HCT116 (cell line): ENCODE measurements around the gene PYDC2. TPM values are rescaled to one million over a fixed set of nuclear protein-coding genes. Genes with fewer than 3 reads are reported as not detected.

Experiments used
- ATAC-seq: fragments of 200-7000 bp; cut with Tn5 transposase; 2 replicates; pipeline ENCODE4 v1.9.1; 2020; ENCODE audit warnings: mild to moderate bottlenecking, moderate library complexity
- BruUV-seq: library from RNA; stranded (reverse); fragments of 400-500 nt; replicated peaks from 2 replicates; lab custom pipeline; 2021; lab: Mats Ljungman, UMichigan
- CTCF ChIA-PET: fragments of 300-600 bp; sonication (Branson Sonifier 250); formaldehyde crosslinking; loops from one replicate; lab custom pipeline; 2021; ENCODE audit warnings: antibody characterized with exemption; lab: Charles Lee
- POLR2A ChIA-PET: fragments of 300-600, 350-600 bp; sonication (Branson Sonifier 250); formaldehyde crosslinking; loops from one replicate; lab custom pipeline; 2021; ENCODE audit warnings: antibody characterized with exemption; lab: Charles Lee
- RAD21 ChIA-PET, 2 experiments: fragments of 300-600 bp; sonication (Branson Sonifier 250); formaldehyde crosslinking; loops; one replicate each; lab custom pipeline; 2023; ENCODE audit warnings: low total read pairs in 2 of 2; ENCODE audit not compliant: uncharacterized antibody in 2 of 2, unreplicated experiment in 2 of 2, low non-redundant PET in 1 of 2; lab: Charles Lee
- DNase-seq: peaks from one replicate; pipeline ENCODE4 v3.0.0-alpha.2; 2010; ENCODE audit warnings: low read depth, low spot score
- H2AFZ ChIP-seq: fragments of 200-600 bp; shearing (Covaris generic), sonication (generic); 2 replicates; pipeline ENCODE4 v1.6.1; 2017; ENCODE audit warnings: low read depth, mixed run types, mixed read lengths, antibody characterized with exemption, low read length; ENCODE audit not compliant: poor library complexity, severe bottlenecking
- H3K27ac ChIP-seq: 2 replicates; pipeline ENCODE4 v1.5.1; 2012; ENCODE audit warnings: low read depth, low read length
- H3K27me3 ChIP-seq: fragments of 200-600 bp; sonication (generic); 2 replicates; pipeline ENCODE4 v1.6.1; 2016; ENCODE audit warnings: mixed run types, low read length, mixed read lengths; ENCODE audit not compliant: insufficient read depth
- H3K36me3 ChIP-seq, 2 experiments: fragments of 200-500 bp in 1 of 2; fragments of 200-600 bp in 1 of 2; sonication (Bioruptor generic) in 1 of 2; sonication (generic) in 1 of 2; 2 replicates each; pipeline versions ENCODE4 v1.5.1 to v1.6.1; 2014 to 2016; ENCODE audit warnings: low read length in 2 of 2, inconsistent platforms in 1 of 2, mixed read lengths in 1 of 2, mixed run types in 1 of 2; ENCODE audit not compliant: insufficient read depth in 2 of 2, control insufficient read depth in 1 of 2
- H3K4me1 ChIP-seq, 2 experiments: fragments of 200-600 bp in 1 of 2; sonication (generic) in 1 of 2; 2 replicates each; pipeline versions ENCODE4 v1.5.1 to v1.6.1; 2012 to 2017; ENCODE audit warnings: low read length in 2 of 2, inconsistent platforms in 1 of 2, mild to moderate bottlenecking in 1 of 2, mixed read lengths in 1 of 2, mixed run types in 1 of 2, moderate library complexity in 1 of 2; ENCODE audit not compliant: insufficient read depth in 2 of 2, control insufficient read depth in 1 of 2
- H3K4me2 ChIP-seq: fragments of 200-600 bp; sonication (generic); 2 replicates; pipeline ENCODE4 v1.6.1; 2017; ENCODE audit warnings: mixed run types, low read length, mixed read lengths
- H3K4me3 ChIP-seq, 2 experiments: fragments of 200-600 bp in 1 of 2; sonication (generic) in 1 of 2; replicated peaks in 1 of 2; 2 replicates each; pipeline ENCODE4 v1.5.1; 2011 to 2016; ENCODE audit warnings: low read length in 2 of 2, control low read depth in 1 of 2, low read depth in 1 of 2, mild to moderate bottlenecking in 1 of 2, mixed read lengths in 1 of 2, mixed run types in 1 of 2
- H3K79me2 ChIP-seq: fragments of 200-600 bp; sonication (generic); 2 replicates; pipeline ENCODE4 v1.6.1; 2017; ENCODE audit warnings: mild to moderate bottlenecking, mixed run types, low read length, moderate library complexity, mixed read lengths; ENCODE audit not compliant: insufficient read depth
- H3K9ac ChIP-seq: fragments of 200-600 bp; sonication (generic); 2 replicates; pipeline ENCODE4 v1.6.1; 2016; ENCODE audit warnings: low read length, mixed read lengths
- H3K9me2 ChIP-seq: fragments of 200-600 bp; sonication (generic), shearing (Covaris generic); 2 replicates; pipeline ENCODE4 v1.6.1; 2017; ENCODE audit warnings: mixed run types, mild to moderate bottlenecking, moderate library complexity; ENCODE audit not compliant: insufficient read depth
- H3K9me3 ChIP-seq, 2 experiments: fragments of 200-500 bp in 1 of 2; fragments of 200-600 bp in 1 of 2; sonication (Bioruptor generic) in 1 of 2; sonication (generic) in 1 of 2; 2 replicates each; pipeline ENCODE4 v1.6.1; 2014 to 2017; ENCODE audit warnings: low read length in 2 of 2, mixed read lengths in 2 of 2, inconsistent platforms in 1 of 2, low read depth in 1 of 2, mild to moderate bottlenecking in 1 of 2, mixed run types in 1 of 2, moderate library complexity in 1 of 2; ENCODE audit not compliant: control insufficient read depth in 1 of 2, insufficient read depth in 1 of 2
- H4K20me1 ChIP-seq: fragments of 200-600 bp; sonication (generic), shearing (Covaris generic); 2 replicates; pipeline ENCODE4 v1.6.1; 2017; ENCODE audit warnings: mixed run types, mild to moderate bottlenecking, moderate library complexity; ENCODE audit not compliant: insufficient read depth
- CEBPB ChIP-seq: IDR thresholded peaks from 2 replicates; pipeline ENCODE4 v1.6.1; 2012; ENCODE audit warnings: low read depth
- EGR1 ChIP-seq: IDR thresholded peaks from 2 replicates; pipeline ENCODE4 v1.6.1; 2012; ENCODE audit warnings: low read depth
- FOSL1 ChIP-seq: IDR thresholded peaks from 2 replicates; pipeline ENCODE4 v1.6.1; 2012; ENCODE audit warnings: low read depth
- POLR2A ChIP-seq: IDR thresholded peaks from 2 replicates; pipeline ENCODE4 v1.7.0; 2011; ENCODE audit warnings: borderline replicate concordance; ENCODE audit not compliant: insufficient read depth, insufficient read length; ENCODE audit errors: extremely low read depth
- POLR2AphosphoS5 ChIP-seq: IDR thresholded peaks from 2 replicates; pipeline ENCODE4 v1.6.1; 2011; ENCODE audit warnings: mild to moderate bottlenecking, low read depth, low read length, moderate library complexity
- TCF7L2 ChIP-seq: IDR thresholded peaks from 2 replicates; pipeline ENCODE4 v1.7.0; 2011; ENCODE audit warnings: borderline replicate concordance, inconsistent platforms; ENCODE audit not compliant: insufficient read depth, insufficient read length; ENCODE audit errors: extremely low read depth
- ZFX ChIP-seq: fragments of 450-650 bp; IDR thresholded peaks from 2 replicates; pipeline ENCODE4 v1.6.1; 2017
- ZNF274 ChIP-seq: fragments of 200-500 bp; sonication (Bioruptor generic); IDR thresholded peaks from 2 replicates; pipeline ENCODE4 v1.6.1; 2014; ENCODE audit warnings: mild to moderate bottlenecking, low read depth, low read length, inconsistent platforms
- intact Hi-C: fragments of 100-400 bp; cut with micrococcal nuclease; formaldehyde crosslinking; loops from 2 replicates; pipeline ENCODE4 v1.10.0; 2022
- total RNA-seq: library from RNA; stranded (reverse); gene quantifications from one replicate; pipeline ENCODE4 v1.2.1, GENCODE V29; 2021; ENCODE audit not compliant: unreplicated experiment
- TF ChIP-seq, protein P1 (sequence below): IDR thresholded peaks from 2 replicates; pipeline ENCODE4 v1.6.1; 2012; ENCODE audit warnings: low read depth
- TF ChIP-seq, protein P2 (sequence below), 3 experiments: fragments of 200-600 bp in 1 of 3; sonication (generic) in 1 of 3; IDR thresholded peaks in 2 of 3; conservative IDR thresholded peaks in 1 of 3; 2 replicates each; pipeline ENCODE4 v1.5.1; 2012 to 2017; ENCODE audit warnings: low read depth in 2 of 3, low read length in 2 of 3, antibody characterized with exemption in 1 of 3, borderline replicate concordance in 1 of 3, control low read depth in 1 of 3, mild to moderate bottlenecking in 1 of 3, mixed read lengths in 1 of 3, mixed run types in 1 of 3, moderate library complexity in 1 of 3; ENCODE audit not compliant: insufficient read depth in 1 of 3

Gene PYDC2
- total RNA-seq, 1 experiment from 2014 or later: not detected

DNA sequence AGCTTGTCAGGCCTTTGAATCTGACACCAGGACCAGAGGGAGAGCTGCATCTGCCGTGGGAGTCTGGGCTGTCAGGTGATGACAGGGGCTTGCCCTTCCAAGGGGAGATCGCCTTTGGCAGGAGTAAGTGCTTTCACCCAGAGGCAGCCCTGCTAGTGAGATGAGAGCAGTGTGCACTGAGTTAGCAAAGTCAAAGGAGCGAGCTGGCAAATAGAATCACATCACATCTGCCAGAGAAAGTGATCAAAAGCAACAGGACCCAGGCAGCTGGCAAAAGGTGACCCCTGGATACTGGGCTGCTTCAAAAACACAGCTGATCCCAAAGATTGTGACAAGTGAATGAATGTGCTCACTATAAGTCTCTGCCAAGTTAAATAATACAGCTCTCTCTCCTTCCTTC, 36.1 kb upstream of the PYDC2 start:
- Histone ChIP-seq H3K4me3 (no peak overlapping the region), H3K27ac (no peak overlapping the region), H3K36me3 (no peaks in the 10 kb centered on the region), H3K9me2 (no peaks in the 10 kb centered on the region), H3K9me3 (no peaks in the 10 kb centered on the region), H3K4me1 (no peaks in the 10 kb centered on the region), H3K4me2 (no peak overlapping the region), H3K79me2 (no peaks in the 10 kb centered on the region), H2AFZ (no peak overlapping the region), H4K20me1 (no peaks in the 10 kb centered on the region), H3K9ac (no peak overlapping the region), H3K27me3 (no peaks in the 10 kb centered on the region)
- TF ChIP-seq POLR2A (no peak), TCF7L2 (no peak), CEBPB (no peak), POLR2AphosphoS5 (no peak), ZFX (no peak)
- no peak for ATAC-seq
- RAD21 ChIA-PET: no interaction called here
- intact Hi-C loops: no loop called here
- DNase-seq: no peak
- no TSS peak for BruUV-seq
- POLR2A ChIA-PET: no interaction called here
- CTCF ChIA-PET: no interaction called here

DNA sequence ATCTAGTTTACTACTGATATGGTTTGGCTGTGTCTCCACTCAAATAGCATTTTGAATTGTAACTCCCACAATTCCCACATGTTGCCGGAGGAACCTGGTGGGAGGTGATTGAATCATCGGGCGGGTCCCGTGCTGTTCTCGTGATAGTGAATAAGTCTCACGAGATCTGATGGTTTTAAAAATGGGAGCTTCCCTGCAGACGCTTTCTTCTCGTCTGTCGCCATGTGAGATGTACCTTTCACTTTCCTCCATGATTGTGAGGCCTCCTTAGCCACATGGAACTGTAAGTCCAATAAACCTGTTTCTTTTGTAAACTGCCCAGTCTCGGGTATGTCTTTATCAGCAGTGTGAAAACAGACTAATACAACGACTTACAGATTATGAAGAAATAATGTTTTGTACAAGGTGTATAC, 35.6 kb upstream of the PYDC2 start:
- BruUV-seq: no TSS peak
- no peaks in the 10 kb centered on the region for H3K4me1 ChIP-seq
- DNase-seq (no peak), ATAC-seq (no peak)
- ChIA-PET POLR2A (no interaction called here), RAD21 (no interaction called here), CTCF (no interaction called here)
- no peak overlapping the region for H2AFZ ChIP-seq
- H3K27ac ChIP-seq: no peak overlapping the region
- no peak for TF ChIP-seq EGR1
- TF ChIP-seq, protein P1, sequence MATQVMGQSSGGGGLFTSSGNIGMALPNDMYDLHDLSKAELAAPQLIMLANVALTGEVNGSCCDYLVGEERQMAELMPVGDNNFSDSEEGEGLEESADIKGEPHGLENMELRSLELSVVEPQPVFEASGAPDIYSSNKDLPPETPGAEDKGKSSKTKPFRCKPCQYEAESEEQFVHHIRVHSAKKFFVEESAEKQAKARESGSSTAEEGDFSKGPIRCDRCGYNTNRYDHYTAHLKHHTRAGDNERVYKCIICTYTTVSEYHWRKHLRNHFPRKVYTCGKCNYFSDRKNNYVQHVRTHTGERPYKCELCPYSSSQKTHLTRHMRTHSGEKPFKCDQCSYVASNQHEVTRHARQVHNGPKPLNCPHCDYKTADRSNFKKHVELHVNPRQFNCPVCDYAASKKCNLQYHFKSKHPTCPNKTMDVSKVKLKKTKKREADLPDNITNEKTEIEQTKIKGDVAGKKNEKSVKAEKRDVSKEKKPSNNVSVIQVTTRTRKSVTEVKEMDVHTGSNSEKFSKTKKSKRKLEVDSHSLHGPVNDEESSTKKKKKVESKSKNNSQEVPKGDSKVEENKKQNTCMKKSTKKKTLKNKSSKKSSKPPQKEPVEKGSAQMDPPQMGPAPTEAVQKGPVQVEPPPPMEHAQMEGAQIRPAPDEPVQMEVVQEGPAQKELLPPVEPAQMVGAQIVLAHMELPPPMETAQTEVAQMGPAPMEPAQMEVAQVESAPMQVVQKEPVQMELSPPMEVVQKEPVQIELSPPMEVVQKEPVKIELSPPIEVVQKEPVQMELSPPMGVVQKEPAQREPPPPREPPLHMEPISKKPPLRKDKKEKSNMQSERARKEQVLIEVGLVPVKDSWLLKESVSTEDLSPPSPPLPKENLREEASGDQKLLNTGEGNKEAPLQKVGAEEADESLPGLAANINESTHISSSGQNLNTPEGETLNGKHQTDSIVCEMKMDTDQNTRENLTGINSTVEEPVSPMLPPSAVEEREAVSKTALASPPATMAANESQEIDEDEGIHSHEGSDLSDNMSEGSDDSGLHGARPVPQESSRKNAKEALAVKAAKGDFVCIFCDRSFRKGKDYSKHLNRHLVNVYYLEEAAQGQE: no peak
- TF ChIP-seq, protein P2, sequence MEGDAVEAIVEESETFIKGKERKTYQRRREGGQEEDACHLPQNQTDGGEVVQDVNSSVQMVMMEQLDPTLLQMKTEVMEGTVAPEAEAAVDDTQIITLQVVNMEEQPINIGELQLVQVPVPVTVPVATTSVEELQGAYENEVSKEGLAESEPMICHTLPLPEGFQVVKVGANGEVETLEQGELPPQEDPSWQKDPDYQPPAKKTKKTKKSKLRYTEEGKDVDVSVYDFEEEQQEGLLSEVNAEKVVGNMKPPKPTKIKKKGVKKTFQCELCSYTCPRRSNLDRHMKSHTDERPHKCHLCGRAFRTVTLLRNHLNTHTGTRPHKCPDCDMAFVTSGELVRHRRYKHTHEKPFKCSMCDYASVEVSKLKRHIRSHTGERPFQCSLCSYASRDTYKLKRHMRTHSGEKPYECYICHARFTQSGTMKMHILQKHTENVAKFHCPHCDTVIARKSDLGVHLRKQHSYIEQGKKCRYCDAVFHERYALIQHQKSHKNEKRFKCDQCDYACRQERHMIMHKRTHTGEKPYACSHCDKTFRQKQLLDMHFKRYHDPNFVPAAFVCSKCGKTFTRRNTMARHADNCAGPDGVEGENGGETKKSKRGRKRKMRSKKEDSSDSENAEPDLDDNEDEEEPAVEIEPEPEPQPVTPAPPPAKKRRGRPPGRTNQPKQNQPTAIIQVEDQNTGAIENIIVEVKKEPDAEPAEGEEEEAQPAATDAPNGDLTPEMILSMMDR (IDR thresholded peaks at IDR 0.05 in 2 of 3, conservative IDR thresholded peaks at IDR 0.05 in 1 of 3; ENCODE audit: borderline replicate concordance in 1 of 3, insufficient read depth in 1 of 3, low read depth in 2 of 3, low read length in 2 of 3): no peak
- TF ChIP-seq ZNF274: no peak
- TF ChIP-seq FOSL1: no peak
- H3K9ac ChIP-seq: no peak overlapping the region
- no peaks in the 10 kb centered on the region for H3K79me2 ChIP-seq
- no peak overlapping the region for H3K4me3 ChIP-seq
- intact Hi-C loops: no loop called here
- no peaks in the 10 kb centered on the region for H3K27me3 ChIP-seq
- no peaks in the 10 kb centered on the region for H3K9me2 ChIP-seq
- H3K36me3 ChIP-seq: no peaks in the 10 kb centered on the region
- no peak overlapping the region for H3K4me2 ChIP-seq
- H4K20me1 ChIP-seq: no peaks in the 10 kb centered on the region
- H3K9me3 ChIP-seq: no peaks in the 10 kb centered on the region
